Neural cell (in vitro differentiated cells): Measurements from ENCODE around the gene METTL16. TPM values are rescaled to one million over a fixed set of nuclear protein-coding genes. Genes with fewer than 3 reads are reported as not detected.
"Not testable (repeated sequence)": the region's sequence is repeated elsewhere in the genome, so short reads cannot be mapped to it uniquely, and the experiment has no call there.

Experiments
- H2AFZ ChIP-seq: fragments of 200-600, 300-800 bp; sonication (generic), shearing (Covaris generic); 2 replicates; pipeline ENCODE4 v1.6.0; 2014; ENCODE audit warnings: low read depth, mild to moderate bottlenecking, antibody characterized with exemption, low read length, moderate library complexity
- H3F3A ChIP-seq: fragments of 200-600 bp; shearing (Covaris generic); 2 replicates; pipeline ENCODE4 v1.6.1; 2016; ENCODE audit warnings: mild to moderate bottlenecking, moderate library complexity, mixed read lengths, antibody characterized with exemption, low read length; ENCODE audit not compliant: insufficient read depth, poor library complexity, severe bottlenecking
- H3K27ac ChIP-seq: fragments of 200-600, 300-800 bp; sonication (generic), shearing (Covaris generic); 2 replicates; pipeline ENCODE4 v1.5.1; 2014; ENCODE audit warnings: mild to moderate bottlenecking, low read length, moderate library complexity
- H3K27me3 ChIP-seq: fragments of 300-800, 200-600 bp; sonication (generic), shearing (Covaris generic); 2 replicates; pipeline ENCODE4 v1.6.0; 2014; ENCODE audit warnings: mild to moderate bottlenecking, low read depth, low read length, moderate library complexity; ENCODE audit not compliant: insufficient read depth
- H3K36me3 ChIP-seq: fragments of 300-800, 200-600 bp; sonication (generic), shearing (Covaris generic); 2 replicates; pipeline ENCODE4 v1.5.1; 2014; ENCODE audit warnings: mild to moderate bottlenecking, antibody characterized with exemption, low read length, moderate library complexity; ENCODE audit not compliant: insufficient read depth
- H3K4me2 ChIP-seq: fragments of 300-800, 200-600 bp; sonication (generic), shearing (Covaris generic); 2 replicates; pipeline ENCODE4 v1.6.0; 2014; ENCODE audit warnings: mild to moderate bottlenecking, low read length
- H3K4me3 ChIP-seq: fragments of 300-800, 200-600 bp; sonication (generic), shearing (Covaris generic); 2 replicates; pipeline ENCODE4 v1.5.1; 2014; ENCODE audit warnings: mild to moderate bottlenecking, low read length, moderate library complexity
- H3K79me2 ChIP-seq: fragments of 200-600 bp; shearing (Covaris generic); replicated peaks from 2 replicates; pipeline ENCODE4 v1.6.0; 2014; ENCODE audit warnings: mild to moderate bottlenecking, low read length, moderate library complexity; ENCODE audit not compliant: insufficient read depth
- H3K9ac ChIP-seq: fragments of 300-800, 200-600 bp; sonication (generic), shearing (Covaris generic); 2 replicates; pipeline ENCODE4 v1.6.1; 2016; ENCODE audit warnings: mild to moderate bottlenecking, low read length, mixed read lengths
- H3K9me2 ChIP-seq: fragments of 200-600 bp; shearing (Covaris generic); 2 replicates; pipeline ENCODE4 v1.6.1; 2016; ENCODE audit warnings: mild to moderate bottlenecking, low read length, mixed read lengths; ENCODE audit not compliant: insufficient read depth
- H3K9me3 ChIP-seq: fragments of 200-600, 300-800 bp; sonication (generic), shearing (Covaris generic); 2 replicates; pipeline ENCODE4 v1.6.1; 2016; ENCODE audit warnings: mild to moderate bottlenecking, mixed run types, low read length, moderate library complexity, mixed read lengths
- H4K20me1 ChIP-seq: fragments of 200-600 bp; shearing (Covaris generic); 2 replicates; pipeline ENCODE4 v1.6.1; 2016; ENCODE audit warnings: mild to moderate bottlenecking, mixed run types; ENCODE audit not compliant: insufficient read depth
- CTCF ChIP-seq: fragments of 450-650 bp; IDR thresholded peaks from 2 replicates; pipeline ENCODE4 v1.5.1; 2014; ENCODE audit warnings: antibody characterized with exemption, mild to moderate bottlenecking, moderate library complexity; ENCODE audit not compliant: poor library complexity, severe bottlenecking
- EP300 ChIP-seq: fragments of 450-650 bp; conservative IDR thresholded peaks from 2 replicates; pipeline ENCODE4 v1.6.1; 2014; ENCODE audit warnings: antibody characterized with exemption, mild to moderate bottlenecking, moderate library complexity; ENCODE audit not compliant: poor library complexity, severe bottlenecking
- EZH2 ChIP-seq: fragments of 200-600, 300-800 bp; shearing (Covaris generic), sonication (generic); IDR thresholded peaks from 2 replicates; pipeline ENCODE4 v1.6.1; 2014; ENCODE audit warnings: antibody characterized with exemption, low read length, borderline replicate concordance, mild to moderate bottlenecking; ENCODE audit not compliant: insufficient read depth, poor library complexity, severe bottlenecking
- MXI1 ChIP-seq: fragments of 450-650 bp; conservative IDR thresholded peaks from 2 replicates; pipeline ENCODE4 v1.6.1; 2014; ENCODE audit warnings: antibody characterized with exemption, mild to moderate bottlenecking; ENCODE audit not compliant: poor library complexity, severe bottlenecking
- POLR2AphosphoS5 ChIP-seq: IDR thresholded peaks from 2 replicates; pipeline ENCODE4 v1.6.1; 2012
- RAD21 ChIP-seq: fragments of 450-650 bp; conservative IDR thresholded peaks from 2 replicates; pipeline ENCODE4 v1.6.1; 2014; ENCODE audit warnings: antibody characterized with exemption, mild to moderate bottlenecking, moderate library complexity
- REST ChIP-seq: IDR thresholded peaks from 2 replicates; pipeline ENCODE4 v1.6.1; 2012; ENCODE audit warnings: borderline replicate concordance
- SMC3 ChIP-seq: fragments of 450-650 bp; conservative IDR thresholded peaks from 2 replicates; pipeline ENCODE4 v1.6.1; 2014; ENCODE audit warnings: antibody characterized with exemption, mild to moderate bottlenecking, moderate library complexity; ENCODE audit not compliant: poor library complexity
- TAF1 ChIP-seq: IDR thresholded peaks from 2 replicates; pipeline ENCODE4 v1.6.1; 2012; ENCODE audit warnings: low read depth
- polyA plus RNA-seq: library from polyadenylated mRNA; depleted of rRNA; stranded (reverse); fragments of >200 nt; gene quantifications from 2 replicates; pipeline ENCODE4 v1.2.3, GENCODE V29; 2014

The METTL16 gene
- polyA plus RNA-seq, 1 donor from 2014 or later: 20.3 TPM

- not testable (repeated sequence) for H3K27me3 ChIP-seq, H3K27ac ChIP-seq, H3F3A ChIP-seq, H3K9me2 ChIP-seq, H3K4me2 ChIP-seq, H2AFZ ChIP-seq, H3K9ac ChIP-seq, H3K79me2 ChIP-seq, H3K4me3 ChIP-seq, H3K9me3 ChIP-seq, H4K20me1 ChIP-seq, H3K36me3 ChIP-seq
Observed at GRCh38 chr17:2439997-2440396, 71.7 kb downstream of the METTL16 start.

GRCh38 chr17:2438823-2439222, 72.9 kb downstream of the METTL16 start:
- no peak for TF ChIP-seq CTCF
- no peak for TF ChIP-seq EP300
- TF ChIP-seq MXI1: no peak
- no peak for TF ChIP-seq SMC3
- TF ChIP-seq REST: no peak
- no peak for TF ChIP-seq TAF1
- TF ChIP-seq RAD21: no peak
- no peak for TF ChIP-seq EZH2
- TF ChIP-seq POLR2AphosphoS5: no peak

GRCh38 chr17:2436316-2436905, 75.3 kb downstream of the METTL16 start:
- Histone ChIP-seq H3K9me2 (no peaks in the 10 kb centered on the region), H3F3A (peaks cover 10% of the 10 kb centered on the region), H3K9ac (peak overlapping the region; percentile 85), H3K27me3 (no peaks in the 10 kb centered on the region), H3K36me3 (peaks cover 6% of the 10 kb centered on the region), H3K4me2 (peak overlapping the region; percentile 83), H4K20me1 (no peaks in the 10 kb centered on the region), H3K4me3 (peak overlapping the region; percentile 59), H3K9me3 (no peaks in the 10 kb centered on the region), H3K27ac (peak overlapping the region; percentile 100), H3K79me2 (no peaks in the 10 kb centered on the region), H2AFZ (peak overlapping the region; percentile 15)
- TF ChIP-seq EP300: no peak
- peak; percentile 28 for TF ChIP-seq REST

More at GRCh38 chr17:2438823-2439222, 72.9 kb downstream of the METTL16 start:
- no peak overlapping the region for H3K4me2 ChIP-seq
- peaks cover 6% of the 10 kb centered on the region for H3K36me3 ChIP-seq
- no peak overlapping the region for H3K4me3 ChIP-seq
- H3K79me2 ChIP-seq: no peaks in the 10 kb centered on the region
- H3K9me3 ChIP-seq: no peaks in the 10 kb centered on the region
- no peaks in the 10 kb centered on the region for H3K27me3 ChIP-seq
- H3K9me2 ChIP-seq: no peaks in the 10 kb centered on the region
- H3K9ac ChIP-seq: no peak overlapping the region
- H4K20me1 ChIP-seq: no peaks in the 10 kb centered on the region
- H3F3A ChIP-seq: no peaks in the 10 kb centered on the region
- H3K27ac ChIP-seq: no peak overlapping the region
- no peak overlapping the region for H2AFZ ChIP-seq
